ENCODE measurements around the gene SH3GL1. TPM values are rescaled to one million over a fixed set of nuclear protein-coding genes. Genes with fewer than 3 reads are reported as not detected.

Gene SH3GL1
- total RNA-seq, 1 donor from 2014 or later: 101 TPM

DNA sequence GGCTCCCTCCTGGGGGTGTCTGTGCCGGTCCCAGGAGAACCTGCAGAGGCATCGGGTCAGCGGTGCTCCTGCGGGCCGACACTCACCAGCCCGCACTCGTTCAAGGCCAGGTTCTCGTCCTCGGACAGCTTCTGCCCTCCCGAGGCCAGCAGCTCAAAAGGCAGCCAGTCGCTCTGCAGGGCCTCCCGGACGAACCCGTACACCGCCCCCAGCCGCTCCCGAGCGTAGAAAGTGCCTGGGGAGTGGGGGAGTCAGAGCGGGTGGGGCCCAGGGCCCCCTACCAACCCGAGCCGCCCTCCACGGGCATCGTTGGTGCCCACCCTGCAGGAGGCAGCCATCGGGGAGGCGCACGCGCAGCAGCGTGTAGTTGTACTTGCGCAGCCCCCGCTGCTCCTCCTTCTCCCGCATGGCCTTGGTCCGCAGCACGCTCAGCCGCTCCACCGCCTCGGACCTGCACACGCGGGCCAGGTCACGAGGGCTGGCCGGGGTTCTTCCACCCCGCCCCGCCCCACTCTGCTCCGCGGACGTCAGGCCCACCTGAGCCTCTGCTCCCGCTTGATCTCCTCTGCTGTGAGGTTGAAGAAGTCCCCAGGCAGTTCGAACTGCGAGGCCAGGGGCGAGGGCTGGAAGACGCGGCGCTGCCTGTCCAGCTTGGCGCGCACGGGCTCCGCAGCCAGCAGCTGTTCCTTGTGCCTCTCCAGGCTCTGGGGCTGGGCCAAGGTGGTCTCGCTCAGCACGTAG is 45.8 kb upstream of the SH3GL1 start:
- DNase-seq (ENCODE audit: low read depth) (no peak), FAIRE-seq (no peak)
- Mint-ChIP-seq H3K27ac (ENCODE audit: unreplicated experiment) (no peak overlapping the region), H3K4me3 (ENCODE audit: unreplicated experiment) (no peak overlapping the region), H3K36me3 (ENCODE audit: low read depth, unreplicated experiment) (peaks cover 11% of the 10 kb centered on the region), H3K9me3 (ENCODE audit: unreplicated experiment) (no peaks in the 10 kb centered on the region), H3K27me3 (ENCODE audit: low read depth, unreplicated experiment) (no peaks in the 10 kb centered on the region), H3K4me1 (ENCODE audit: low read depth, unreplicated experiment) (no peaks in the 10 kb centered on the region)
- Histone ChIP-seq H2AFZ (ENCODE audit: low read depth, low read length) (no peak overlapping the region), H3K9ac (ENCODE audit: low read length) (no peak overlapping the region), H3K79me2 (ENCODE audit: insufficient read depth, low read length) (peaks cover 4% of the 10 kb centered on the region), H3K4me2 (ENCODE audit: low read length) (no peak overlapping the region), H3K4me1 (ENCODE audit: insufficient read depth, low read length) (no peaks in the 10 kb centered on the region), H3K9me3 (ENCODE audit: insufficient read depth, low read depth, low read length) (no peaks in the 10 kb centered on the region), H4K20me1 (ENCODE audit: insufficient read depth, low read length) (peaks cover 38% of the 10 kb centered on the region), H3K36me3 (ENCODE audit: insufficient read depth, low read length) (peaks cover 9% of the 10 kb centered on the region), H3K4me3 (ENCODE audit: insufficient read depth, low read depth, low read length) (no peak overlapping the region), H3K27me3 (ENCODE audit: insufficient read depth, low read length) (no peaks in the 10 kb centered on the region), H3K27ac (ENCODE audit: low read depth, low read length) (no peak overlapping the region)
- TF ChIP-seq EZH2 (IDR thresholded peaks at IDR 0.05; ENCODE audit: insufficient read depth, low read length): no peak
- TF ChIP-seq, protein P1, sequence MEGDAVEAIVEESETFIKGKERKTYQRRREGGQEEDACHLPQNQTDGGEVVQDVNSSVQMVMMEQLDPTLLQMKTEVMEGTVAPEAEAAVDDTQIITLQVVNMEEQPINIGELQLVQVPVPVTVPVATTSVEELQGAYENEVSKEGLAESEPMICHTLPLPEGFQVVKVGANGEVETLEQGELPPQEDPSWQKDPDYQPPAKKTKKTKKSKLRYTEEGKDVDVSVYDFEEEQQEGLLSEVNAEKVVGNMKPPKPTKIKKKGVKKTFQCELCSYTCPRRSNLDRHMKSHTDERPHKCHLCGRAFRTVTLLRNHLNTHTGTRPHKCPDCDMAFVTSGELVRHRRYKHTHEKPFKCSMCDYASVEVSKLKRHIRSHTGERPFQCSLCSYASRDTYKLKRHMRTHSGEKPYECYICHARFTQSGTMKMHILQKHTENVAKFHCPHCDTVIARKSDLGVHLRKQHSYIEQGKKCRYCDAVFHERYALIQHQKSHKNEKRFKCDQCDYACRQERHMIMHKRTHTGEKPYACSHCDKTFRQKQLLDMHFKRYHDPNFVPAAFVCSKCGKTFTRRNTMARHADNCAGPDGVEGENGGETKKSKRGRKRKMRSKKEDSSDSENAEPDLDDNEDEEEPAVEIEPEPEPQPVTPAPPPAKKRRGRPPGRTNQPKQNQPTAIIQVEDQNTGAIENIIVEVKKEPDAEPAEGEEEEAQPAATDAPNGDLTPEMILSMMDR (IDR thresholded peaks at IDR 0.05; ENCODE audit: insufficient read depth, low read depth, low read length): no peak

- H3K27me3 Mint-ChIP-seq (ENCODE audit: low read depth, unreplicated experiment): no peaks in the 10 kb centered on the region
- Histone ChIP-seq H3K9me3 (ENCODE audit: insufficient read depth, low read depth, low read length) (no peaks in the 10 kb centered on the region), H2AFZ (ENCODE audit: low read depth, low read length) (no peak overlapping the region), H3K4me3 (ENCODE audit: insufficient read depth, low read depth, low read length) (no peak overlapping the region), H3K79me2 (ENCODE audit: insufficient read depth, low read length) (peaks cover 4% of the 10 kb centered on the region), H3K9ac (ENCODE audit: low read length) (no peak overlapping the region), H3K36me3 (ENCODE audit: insufficient read depth, low read length) (peaks cover 7% of the 10 kb centered on the region), H3K27me3 (ENCODE audit: insufficient read depth, low read length) (no peaks in the 10 kb centered on the region), H4K20me1 (ENCODE audit: insufficient read depth, low read length) (peaks cover 38% of the 10 kb centered on the region), H3K4me1 (ENCODE audit: insufficient read depth, low read length) (no peaks in the 10 kb centered on the region), H3K4me2 (ENCODE audit: low read length) (no peak overlapping the region), H3K27ac (ENCODE audit: low read depth, low read length) (no peak overlapping the region)
- no peak overlapping the region for H3K4me3 Mint-ChIP-seq (ENCODE audit: unreplicated experiment)
- H3K36me3 Mint-ChIP-seq (ENCODE audit: low read depth, unreplicated experiment): peaks cover 11% of the 10 kb centered on the region
- H3K27ac Mint-ChIP-seq (ENCODE audit: unreplicated experiment): no peak overlapping the region
- FAIRE-seq (no peak), DNase-seq (ENCODE audit: low read depth) (no peak)
- TF ChIP-seq EZH2 (IDR thresholded peaks at IDR 0.05; ENCODE audit: insufficient read depth, low read length): no peak
- TF ChIP-seq, protein P1 (IDR thresholded peaks at IDR 0.05; ENCODE audit: insufficient read depth, low read depth, low read length): no peak
- H3K4me1 Mint-ChIP-seq (ENCODE audit: low read depth, unreplicated experiment): peaks cover 3% of the 10 kb centered on the region
- no peaks in the 10 kb centered on the region for H3K9me3 Mint-ChIP-seq (ENCODE audit: unreplicated experiment)
Measured at GRCh38 chr19:4444765-4445741, 44.7 kb upstream of the SH3GL1 start.
